MM.1S (cell line): ENCODE data around the gene INSYN1.
"Not testable (repeated sequence)": the region's sequence is repeated elsewhere in the genome, so short reads cannot be mapped to it uniquely, and the experiment has no call there.

Experiments
- DNase-seq: peaks from one replicate; pipeline ENCODE4 v3.0.0-alpha.2; 2015
- H2AFZ ChIP-seq: fragments of 300-600 bp; sonication (generic); 2 replicates; pipeline ENCODE4 v1.6.0; 2016; ENCODE audit warnings: antibody characterized with exemption, low read length
- H3F3A ChIP-seq: fragments of 300-600 bp; sonication (generic); 2 replicates; pipeline ENCODE4 v1.6.1; 2016; ENCODE audit warnings: mild to moderate bottlenecking, antibody characterized with exemption, low read length, moderate library complexity, mixed read lengths; ENCODE audit not compliant: insufficient read depth
- H3K27ac ChIP-seq: fragments of 300-600 bp; sonication (generic); 2 replicates; pipeline ENCODE4 v1.5.1; 2016; ENCODE audit warnings: mild to moderate bottlenecking, low read length
- H3K27me3 ChIP-seq: fragments of 300-600 bp; sonication (generic); replicated peaks from 2 replicates; pipeline ENCODE4 v1.6.0; 2016; ENCODE audit warnings: low read length; ENCODE audit not compliant: insufficient read depth
- H3K36me3 ChIP-seq: fragments of 300-600 bp; sonication (generic); replicated peaks from 2 replicates; pipeline ENCODE4 v1.6.1; 2016; ENCODE audit warnings: mild to moderate bottlenecking, low read length, mixed read lengths; ENCODE audit not compliant: insufficient read depth
- H3K4me1 ChIP-seq: fragments of 300-600 bp; sonication (generic); 2 replicates; pipeline ENCODE4 v1.6.1; 2016; ENCODE audit warnings: low read length, mixed read lengths
- H3K4me2 ChIP-seq: fragments of 300-600 bp; sonication (generic); 2 replicates; pipeline ENCODE4 v1.6.0; 2016; ENCODE audit warnings: low read depth, low read length
- H3K4me3 ChIP-seq: fragments of 300-600 bp; sonication (generic); 2 replicates; pipeline ENCODE4 v1.5.1; 2016; ENCODE audit warnings: low read length, mixed read lengths
- H3K79me2 ChIP-seq: fragments of 300-600 bp; sonication (generic); 2 replicates; pipeline ENCODE4 v1.6.1; 2016; ENCODE audit warnings: mixed run types, low read length, mixed read lengths
- H3K9ac ChIP-seq: fragments of 300-600 bp; sonication (generic); 2 replicates; pipeline ENCODE4 v1.6.1; 2016; ENCODE audit warnings: low read length, mixed read lengths
- H3K9me2 ChIP-seq: fragments of 300-600 bp; sonication (generic); replicated peaks from 2 replicates; pipeline ENCODE4 v1.6.1; 2016; ENCODE audit warnings: mild to moderate bottlenecking, low read length, mixed read lengths; ENCODE audit not compliant: insufficient read depth
- H3K9me3 ChIP-seq: fragments of 300-600 bp; sonication (generic); replicated peaks from 2 replicates; pipeline ENCODE4 v1.6.1; 2016; ENCODE audit warnings: mild to moderate bottlenecking, low read length, mixed read lengths; ENCODE audit not compliant: insufficient read depth
- H4K20me1 ChIP-seq: fragments of 300-600 bp; sonication (generic); 2 replicates; pipeline ENCODE4 v1.6.1; 2016; ENCODE audit warnings: mild to moderate bottlenecking, low read length, moderate library complexity, mixed read lengths; ENCODE audit not compliant: insufficient read depth
- CTCF ChIP-seq: fragments of 300-600 bp; sonication (generic); IDR thresholded peaks from 2 replicates; pipeline ENCODE4 v1.5.1; 2016; ENCODE audit warnings: antibody characterized with exemption, low read length, mixed read lengths
- EZH2 ChIP-seq: fragments of 300-600 bp; sonication (generic); optimal IDR thresholded peaks from 2 replicates; pipeline ENCODE3; 2017; ENCODE audit warnings: low read depth, mild to moderate bottlenecking, antibody characterized with exemption, low read length, mixed read lengths
- EZH2phosphoT487 ChIP-seq: fragments of 300-600 bp; sonication (generic); IDR thresholded peaks from 2 replicates; pipeline ENCODE4 v1.6.1; 2018; ENCODE audit warnings: antibody characterized with exemption, low read length

INSYN1 gene

GRCh38 chr15:73709241-73709640 lies 43.9 kb downstream of the INSYN1 start:
- no peak overlapping the region for H3K27ac ChIP-seq
- H3K36me3 ChIP-seq = no peaks in the 10 kb centered on the region
- H2AFZ ChIP-seq = no peak overlapping the region
- H4K20me1 ChIP-seq = no peaks in the 10 kb centered on the region
- no peaks in the 10 kb centered on the region for H3K79me2 ChIP-seq
- no peak overlapping the region for H3K9ac ChIP-seq
- TF ChIP-seq CTCF = no peak
- TF ChIP-seq EZH2 = no peak
- TF ChIP-seq EZH2phosphoT487 = no peak
- H3F3A ChIP-seq = no peaks in the 10 kb centered on the region
- no peak overlapping the region for H3K4me2 ChIP-seq
- H3K9me3 ChIP-seq = no peaks in the 10 kb centered on the region
- no peaks in the 10 kb centered on the region for H3K4me1 ChIP-seq
- H3K4me3 ChIP-seq = no peak overlapping the region
- H3K27me3 ChIP-seq = no peaks in the 10 kb centered on the region
- H3K9me2 ChIP-seq = no peaks in the 10 kb centered on the region
- no peak for DNase-seq

- TF ChIP-seq CTCF (no peak), EZH2 (no peak), EZH2phosphoT487 (no peak)
- DNase-seq = no peak
- no peaks in the 10 kb centered on the region for H3K36me3 ChIP-seq
Measured at GRCh38 chr15:73708691-73709090, 44.5 kb downstream of the INSYN1 start.

GRCh38 chr15:73704869-73705645 lies 48.1 kb downstream of the INSYN1 start:
- no peak overlapping the region for H3K9ac ChIP-seq
- no peaks in the 10 kb centered on the region for H3K9me2 ChIP-seq
- H3K36me3 ChIP-seq = no peaks in the 10 kb centered on the region
- no peak overlapping the region for H2AFZ ChIP-seq
- no peak overlapping the region for H3K27ac ChIP-seq
- no peaks in the 10 kb centered on the region for H3K27me3 ChIP-seq
- TF ChIP-seq CTCF (peak; percentile 86), EZH2 (no peak), EZH2phosphoT487 (no peak)
- H3K4me1 ChIP-seq = no peaks in the 10 kb centered on the region
- no peak overlapping the region for H3K4me2 ChIP-seq
- no peaks in the 10 kb centered on the region for H3F3A ChIP-seq
- H3K4me3 ChIP-seq = no peak overlapping the region
- H3K9me3 ChIP-seq = no peaks in the 10 kb centered on the region
- H4K20me1 ChIP-seq = 0 out of 2 replicates have a peak, but pooled peaks cover under 1% of the 10 kb centered on the region
- H3K79me2 ChIP-seq = no peaks in the 10 kb centered on the region
- peak; percentile 59 for DNase-seq

More at GRCh38 chr15:73708691-73709090, 44.5 kb downstream of the INSYN1 start:
- Histone ChIP-seq H3K4me3 (no peak overlapping the region), H3K9me2 (no peaks in the 10 kb centered on the region), H3K9me3 (no peaks in the 10 kb centered on the region), H3K27ac (no peak overlapping the region), H3K4me2 (no peak overlapping the region), H3K4me1 (no peaks in the 10 kb centered on the region), H3K27me3 (no peaks in the 10 kb centered on the region), H2AFZ (no peak overlapping the region), H4K20me1 (no peaks in the 10 kb centered on the region), H3K79me2 (no peaks in the 10 kb centered on the region), H3F3A (no peaks in the 10 kb centered on the region), H3K9ac (no peak overlapping the region)

GRCh38 chr15:73704142-73704868 lies 48.8 kb downstream of the INSYN1 start:
- H3K36me3 ChIP-seq, H3K9me2 ChIP-seq, H3K27ac ChIP-seq, H2AFZ ChIP-seq, H3K9ac ChIP-seq, H3K4me2 ChIP-seq, H4K20me1 ChIP-seq, H3K79me2 ChIP-seq, H3F3A ChIP-seq, H3K4me3 ChIP-seq, H3K27me3 ChIP-seq, H3K4me1 ChIP-seq, DNase-seq, H3K9me3 ChIP-seq: not testable (repeated sequence)

- H3K79me2 ChIP-seq, H3K27me3 ChIP-seq, H3K4me1 ChIP-seq, H3K9me2 ChIP-seq, H3F3A ChIP-seq, H2AFZ ChIP-seq, H3K4me2 ChIP-seq, H4K20me1 ChIP-seq, DNase-seq, H3K27ac ChIP-seq, H3K9me3 ChIP-seq, H3K36me3 ChIP-seq, H3K4me3 ChIP-seq, H3K9ac ChIP-seq: not testable (repeated sequence)
Measured at GRCh38 chr15:73703601-73704000, 49.5 kb downstream of the INSYN1 start.
